GM06990 (cell line): Measurements from ENCODE around the gene REEP2.
"Not testable (repeated sequence)": the region's sequence is repeated elsewhere in the genome, so short reads cannot be mapped to it uniquely, and the experiment has no call there.

ENCODE experiments used
- DNase-seq: peaks from one replicate; pipeline ENCODE4 v3.0.0-alpha.2; 2011; ENCODE audit not compliant: insufficient read length; ENCODE audit errors: extremely low read depth
- H3K27me3 ChIP-seq: replicated peaks from 2 replicates; pipeline ENCODE4 v1.6.0; 2011; ENCODE audit warnings: low read length; ENCODE audit not compliant: control insufficient read depth, insufficient read depth
- H3K36me3 ChIP-seq: 2 replicates; pipeline ENCODE4 v1.5.1; 2011; ENCODE audit warnings: low read length; ENCODE audit not compliant: control insufficient read depth, insufficient read depth
- H3K4me3 ChIP-seq: replicated peaks from 2 replicates; pipeline ENCODE4 v1.5.1; 2011; ENCODE audit warnings: low read depth, mild to moderate bottlenecking, control low read depth, low read length
- TF ChIP-seq, protein P1 (sequence below): IDR thresholded peaks from 2 replicates; pipeline ENCODE4 v1.5.1; 2011; ENCODE audit warnings: low read length, control low read depth, mild to moderate bottlenecking, inconsistent platforms; ENCODE audit not compliant: insufficient read depth, poor library complexity, severe bottlenecking

The REEP2 gene

GRCh38 chr5:138438724-138439476, at the start of gene REEP2:
Gene REEP2, plus strand, starts transcription at chr5:138439057. Its CDS starts 152 bp downstream, at chr5:138439209.
- peaks cover 5% of the 10 kb centered on the region for H3K36me3 ChIP-seq
- H3K4me3 ChIP-seq: peak within 1 kb of the TSS; percentile 58
- H3K27me3 ChIP-seq: no peaks in the 10 kb centered on the region
- peak; percentile 82 for DNase-seq
- TF ChIP-seq, protein P1, sequence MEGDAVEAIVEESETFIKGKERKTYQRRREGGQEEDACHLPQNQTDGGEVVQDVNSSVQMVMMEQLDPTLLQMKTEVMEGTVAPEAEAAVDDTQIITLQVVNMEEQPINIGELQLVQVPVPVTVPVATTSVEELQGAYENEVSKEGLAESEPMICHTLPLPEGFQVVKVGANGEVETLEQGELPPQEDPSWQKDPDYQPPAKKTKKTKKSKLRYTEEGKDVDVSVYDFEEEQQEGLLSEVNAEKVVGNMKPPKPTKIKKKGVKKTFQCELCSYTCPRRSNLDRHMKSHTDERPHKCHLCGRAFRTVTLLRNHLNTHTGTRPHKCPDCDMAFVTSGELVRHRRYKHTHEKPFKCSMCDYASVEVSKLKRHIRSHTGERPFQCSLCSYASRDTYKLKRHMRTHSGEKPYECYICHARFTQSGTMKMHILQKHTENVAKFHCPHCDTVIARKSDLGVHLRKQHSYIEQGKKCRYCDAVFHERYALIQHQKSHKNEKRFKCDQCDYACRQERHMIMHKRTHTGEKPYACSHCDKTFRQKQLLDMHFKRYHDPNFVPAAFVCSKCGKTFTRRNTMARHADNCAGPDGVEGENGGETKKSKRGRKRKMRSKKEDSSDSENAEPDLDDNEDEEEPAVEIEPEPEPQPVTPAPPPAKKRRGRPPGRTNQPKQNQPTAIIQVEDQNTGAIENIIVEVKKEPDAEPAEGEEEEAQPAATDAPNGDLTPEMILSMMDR: no peak

DNA sequence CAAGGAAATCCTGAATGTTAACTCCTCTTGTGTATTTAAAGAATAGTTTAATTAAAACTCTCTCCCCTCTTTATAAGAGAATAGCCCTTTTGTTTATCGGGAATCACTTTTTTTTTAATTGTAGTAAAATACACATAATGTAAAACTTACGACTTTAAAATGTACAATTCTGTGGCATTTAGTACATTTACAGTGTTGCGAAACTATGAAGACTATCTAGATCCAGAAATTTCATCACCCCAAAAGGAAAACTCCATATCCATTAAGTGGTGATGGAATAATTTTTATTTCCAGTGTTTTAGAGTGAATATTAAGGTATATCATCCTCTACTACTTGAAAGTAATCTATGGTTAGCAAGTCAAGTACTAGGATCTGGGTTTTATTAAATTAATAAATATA, 49.5 kb upstream of the REEP2 start:
- no peak overlapping the region for H3K4me3 ChIP-seq
- DNase-seq: no peak
- TF ChIP-seq, protein P1: no peak
- no peaks in the 10 kb centered on the region for H3K27me3 ChIP-seq
- peaks cover 20% of the 10 kb centered on the region for H3K36me3 ChIP-seq

DNA sequence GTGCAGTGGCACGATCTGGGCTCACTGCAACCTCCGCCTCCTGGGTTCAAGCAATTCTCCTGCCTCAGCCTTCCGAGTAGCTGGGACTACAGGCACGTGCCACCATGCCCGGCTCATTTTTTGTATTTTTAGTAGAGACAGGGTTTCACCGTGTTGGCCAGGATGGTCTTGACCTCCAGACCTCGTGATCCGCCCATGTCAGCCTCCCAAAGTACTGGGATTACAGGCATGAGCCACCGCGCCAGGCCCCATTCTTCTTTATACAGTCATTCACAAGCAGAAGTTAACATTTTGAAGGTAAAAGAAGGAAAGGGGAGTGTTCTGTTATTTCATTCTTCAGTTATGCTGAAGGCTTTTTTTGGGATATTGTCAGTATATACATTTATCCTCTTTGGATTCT, 48.9 kb upstream of the REEP2 start:
- peaks cover 20% of the 10 kb centered on the region for H3K36me3 ChIP-seq
- H3K27me3 ChIP-seq, DNase-seq, H3K4me3 ChIP-seq: not testable (repeated sequence)

DNA sequence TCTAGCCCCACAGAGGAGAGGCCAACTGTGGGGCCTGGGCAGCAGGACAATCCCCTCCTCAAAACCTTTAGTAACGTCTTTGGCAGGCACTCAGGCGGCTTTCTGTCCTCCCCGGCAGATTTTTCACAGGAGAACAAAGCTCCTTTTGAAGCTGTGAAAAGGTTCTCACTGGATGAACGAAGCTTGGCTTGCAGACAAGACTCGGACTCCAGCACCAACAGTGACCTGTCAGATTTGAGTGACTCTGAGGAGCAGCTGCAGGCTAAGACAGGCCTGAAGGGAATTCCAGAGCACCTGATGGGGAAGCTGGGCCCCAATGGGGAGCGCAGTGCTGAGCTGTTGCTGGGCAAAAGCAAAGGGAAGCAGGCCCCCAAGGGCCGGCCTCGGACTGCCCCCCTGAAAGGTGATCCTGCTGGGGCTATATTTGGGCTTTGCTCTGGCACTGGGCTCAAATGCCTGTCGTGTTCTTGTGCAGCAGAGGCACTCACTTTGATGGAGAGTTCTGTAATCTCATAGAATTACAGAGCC, 46.9 kb upstream of the REEP2 start:
- no peak overlapping the region for H3K4me3 ChIP-seq
- no peak for DNase-seq
- H3K36me3 ChIP-seq: peaks cover 14% of the 10 kb centered on the region
- H3K27me3 ChIP-seq: no peaks in the 10 kb centered on the region
- TF ChIP-seq, protein P1: no peak

DNA sequence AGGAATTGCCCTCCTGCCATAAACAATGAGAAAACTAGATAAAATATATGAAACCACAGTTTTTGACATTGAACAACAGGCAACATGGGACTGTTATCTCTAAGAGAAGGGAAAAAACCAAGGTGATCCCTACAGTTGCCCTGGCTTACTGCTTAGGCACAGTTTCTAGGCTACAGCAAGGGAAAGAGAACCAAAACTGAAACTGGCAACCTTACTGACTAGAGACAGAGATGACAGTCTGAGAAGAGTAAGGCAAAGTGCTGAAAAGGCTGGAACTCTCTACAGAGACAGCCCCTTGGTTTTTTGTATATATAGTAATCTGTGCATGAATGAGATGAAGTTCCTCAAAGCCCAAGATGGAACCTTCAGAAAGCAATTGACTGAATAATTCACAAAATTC, 36.2 kb upstream of the REEP2 start:
- Histone ChIP-seq H3K36me3 (peaks cover 8% of the 10 kb centered on the region), H3K27me3 (no peaks in the 10 kb centered on the region), H3K4me3 (no peak overlapping the region)
- no peak for DNase-seq
- TF ChIP-seq, protein P1: no peak

- Histone ChIP-seq H3K27me3 (no peaks in the 10 kb centered on the region), H3K4me3 (no peak overlapping the region; the same call in 1 of the 2 replicates), H3K36me3 (peaks cover 3% of the 10 kb centered on the region)
- TF ChIP-seq, protein P1: no peak
- peak; percentile 29 for DNase-seq
These were observed 30.8 kb upstream of the REEP2 start for GRCh38 chr5:138408023-138408422.
